Esophagus squamous epithelium (tissue), 4 donors: ENCODE results near the gene ATL3.

Experiments used
- CTCF ChIP-seq, 6 experiments: fragments of 450-650 bp in 4 of 6; fragments of 200-600 bp in 2 of 6; sonication (generic) in 2 of 6; IDR thresholded peaks; one replicate each; pipeline ENCODE4 v1.5.1; 2016 to 2019; ENCODE audit warnings: antibody characterized with exemption in 6 of 6, mild to moderate bottlenecking in 4 of 6, moderate library complexity in 4 of 6
- POLR2A ChIP-seq, 4 donors: fragments of 450-650 bp; IDR thresholded peaks; one replicate each; pipeline ENCODE4 v1.6.1; 2017; ENCODE audit warnings: antibody characterized with exemption in 4 of 4, mild to moderate bottlenecking in 4 of 4, moderate library complexity in 3 of 4

GRCh38 chr11:63574856-63575602 is 96.1 kb downstream of the ATL3 start:
- TF ChIP-seq CTCF (IDR thresholded peaks at IDR 0.05) (no peak), POLR2A (IDR thresholded peaks at IDR 0.05) (no peak)
